GM12872 (cell line): ENCODE data around the gene ATG4B.

Experiments used
- TF ChIP-seq, protein P1 (sequence below): IDR thresholded peaks from 3 replicates; pipeline ENCODE4 v1.5.1; 2011; ENCODE audit warnings: low read depth, mild to moderate bottlenecking, low read length, moderate library complexity; ENCODE audit not compliant: insufficient read depth

The ATG4B gene

DNA sequence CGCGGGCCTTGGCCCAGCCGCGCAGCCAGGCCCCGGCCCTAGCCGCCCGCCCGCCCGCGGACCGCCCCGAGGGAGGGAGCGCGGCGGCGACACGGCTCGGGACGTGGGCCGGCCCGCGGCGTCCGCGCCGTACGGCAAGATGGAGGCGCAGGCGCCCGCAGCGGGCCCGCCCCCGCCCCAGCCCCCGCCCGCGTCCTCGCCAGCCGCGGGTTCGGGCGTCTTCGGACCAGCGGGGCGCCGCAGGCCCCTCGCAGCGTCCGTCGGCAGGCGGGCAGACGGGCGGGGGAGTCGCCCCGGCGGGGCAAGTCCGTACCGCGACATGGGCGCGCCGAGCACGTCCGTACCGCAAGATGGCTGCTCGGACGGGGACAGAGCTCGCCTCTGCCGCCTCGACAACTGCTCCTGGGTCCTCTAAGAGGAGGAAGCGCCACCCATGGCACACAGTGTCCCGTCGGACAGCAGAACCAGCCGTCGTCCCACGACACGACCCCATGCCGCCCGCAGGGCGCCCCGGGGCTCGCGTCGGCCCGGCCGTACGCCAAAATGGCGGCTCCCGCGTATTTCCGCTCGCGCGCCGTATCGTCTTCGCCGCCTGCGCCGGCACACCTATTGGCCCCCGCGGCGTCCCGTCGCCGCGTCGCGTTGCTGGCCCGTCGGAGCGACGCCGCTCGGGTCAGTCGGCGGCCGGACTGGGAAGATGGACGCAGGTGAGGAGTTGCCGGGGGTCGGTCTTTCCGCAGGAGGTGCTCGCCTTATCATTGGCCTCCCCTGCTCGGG is at the start of gene ATG4B, which contains the start of gene THAP4:
ATG4B (plus strand) TSS at position 676 of the 777 bp plus-strand sequence; CDS start at position 698, 22 bp downstream.
THAP4 (minus strand) TSS at position 141 of the 777 bp plus-strand sequence. CDS start 141 bp downstream, outside the sequence.
- TF ChIP-seq, protein P1, sequence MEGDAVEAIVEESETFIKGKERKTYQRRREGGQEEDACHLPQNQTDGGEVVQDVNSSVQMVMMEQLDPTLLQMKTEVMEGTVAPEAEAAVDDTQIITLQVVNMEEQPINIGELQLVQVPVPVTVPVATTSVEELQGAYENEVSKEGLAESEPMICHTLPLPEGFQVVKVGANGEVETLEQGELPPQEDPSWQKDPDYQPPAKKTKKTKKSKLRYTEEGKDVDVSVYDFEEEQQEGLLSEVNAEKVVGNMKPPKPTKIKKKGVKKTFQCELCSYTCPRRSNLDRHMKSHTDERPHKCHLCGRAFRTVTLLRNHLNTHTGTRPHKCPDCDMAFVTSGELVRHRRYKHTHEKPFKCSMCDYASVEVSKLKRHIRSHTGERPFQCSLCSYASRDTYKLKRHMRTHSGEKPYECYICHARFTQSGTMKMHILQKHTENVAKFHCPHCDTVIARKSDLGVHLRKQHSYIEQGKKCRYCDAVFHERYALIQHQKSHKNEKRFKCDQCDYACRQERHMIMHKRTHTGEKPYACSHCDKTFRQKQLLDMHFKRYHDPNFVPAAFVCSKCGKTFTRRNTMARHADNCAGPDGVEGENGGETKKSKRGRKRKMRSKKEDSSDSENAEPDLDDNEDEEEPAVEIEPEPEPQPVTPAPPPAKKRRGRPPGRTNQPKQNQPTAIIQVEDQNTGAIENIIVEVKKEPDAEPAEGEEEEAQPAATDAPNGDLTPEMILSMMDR, result no peak

DNA sequence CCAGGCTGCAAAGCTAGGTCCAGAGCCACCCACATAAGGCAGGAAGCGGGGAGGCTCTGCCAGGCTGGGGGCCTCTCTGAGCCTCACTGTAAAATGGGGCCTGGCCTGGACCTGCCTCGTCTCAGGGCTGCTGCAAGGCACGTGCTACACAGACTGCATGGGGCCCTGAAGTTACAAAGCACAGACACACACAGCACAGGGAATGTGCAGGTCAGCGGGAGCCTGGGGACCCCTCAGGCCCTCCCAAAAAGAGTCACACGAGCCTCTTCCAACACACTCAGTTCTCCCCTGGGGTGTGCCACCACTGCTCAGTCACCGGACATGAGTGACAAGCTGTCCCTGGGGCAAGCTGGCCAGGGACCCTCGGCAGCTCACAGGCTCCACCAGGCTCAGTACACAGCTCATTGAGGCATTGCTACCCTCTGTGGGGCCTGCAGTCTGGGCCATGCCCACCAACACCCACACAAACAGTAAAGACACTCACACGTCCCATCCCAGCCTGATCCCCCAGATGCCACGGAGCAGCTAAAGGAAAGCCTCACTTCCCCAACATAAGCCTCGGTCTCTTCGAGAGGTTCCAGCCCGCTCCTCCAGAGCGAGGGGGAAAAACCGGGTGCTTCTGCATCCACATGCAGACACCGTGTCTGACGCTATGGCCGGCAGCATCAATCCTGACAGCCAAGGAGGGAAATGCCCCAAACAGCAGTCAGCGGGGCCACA is 45.2 kb upstream of the ATG4B start:
- TF ChIP-seq, protein P1, result no peak

DNA sequence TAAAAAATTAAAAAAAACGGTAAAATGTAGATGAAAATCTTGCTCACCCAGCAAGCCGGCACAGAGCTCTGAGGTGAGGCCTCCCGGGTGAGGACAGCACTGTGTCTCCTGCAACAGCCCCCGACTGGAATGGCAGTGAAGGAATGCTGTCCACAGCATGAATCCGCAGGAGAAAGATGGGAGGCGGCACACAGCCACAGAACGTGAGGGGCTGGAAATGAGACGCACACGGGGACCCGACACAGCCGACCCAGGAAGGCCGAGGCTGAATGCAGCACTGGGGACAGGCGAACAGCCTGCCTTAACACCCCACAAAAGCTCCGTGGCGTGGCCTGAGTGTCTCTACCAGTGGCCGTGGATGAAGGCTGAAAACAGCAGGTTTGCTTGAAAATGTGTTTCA is 44.2 kb upstream of the ATG4B start:
- TF ChIP-seq, protein P1, result no peak

DNA sequence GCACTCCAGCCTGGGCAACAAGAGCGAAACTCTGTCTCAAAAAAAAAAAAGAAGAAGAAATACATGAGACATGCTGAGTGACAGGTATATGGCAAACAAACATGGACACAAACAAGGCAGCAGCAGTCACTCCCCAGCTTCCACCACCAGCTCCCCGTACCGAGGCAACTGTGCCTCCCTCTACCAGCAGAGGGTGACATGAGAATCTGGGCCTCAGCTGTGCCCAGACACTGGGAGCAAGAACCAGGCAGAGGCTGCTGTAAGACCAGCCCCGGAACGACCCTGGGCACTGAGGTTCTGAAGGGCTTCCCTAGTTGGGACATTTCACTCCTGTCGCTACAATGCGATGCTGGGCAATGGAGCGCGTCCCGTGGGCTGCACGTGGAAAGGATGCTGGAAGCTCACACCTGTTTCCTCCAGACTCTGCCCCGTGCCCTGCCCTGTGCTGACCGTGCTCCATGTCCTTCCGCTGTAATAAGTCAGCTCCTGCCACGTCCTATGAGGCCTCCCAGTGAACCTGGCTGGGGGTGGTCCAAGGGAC is 41.8 kb upstream of the ATG4B start:
- TF ChIP-seq, protein P1, result peak; percentile 37; the same call in 2 of the 3 replicates

DNA sequence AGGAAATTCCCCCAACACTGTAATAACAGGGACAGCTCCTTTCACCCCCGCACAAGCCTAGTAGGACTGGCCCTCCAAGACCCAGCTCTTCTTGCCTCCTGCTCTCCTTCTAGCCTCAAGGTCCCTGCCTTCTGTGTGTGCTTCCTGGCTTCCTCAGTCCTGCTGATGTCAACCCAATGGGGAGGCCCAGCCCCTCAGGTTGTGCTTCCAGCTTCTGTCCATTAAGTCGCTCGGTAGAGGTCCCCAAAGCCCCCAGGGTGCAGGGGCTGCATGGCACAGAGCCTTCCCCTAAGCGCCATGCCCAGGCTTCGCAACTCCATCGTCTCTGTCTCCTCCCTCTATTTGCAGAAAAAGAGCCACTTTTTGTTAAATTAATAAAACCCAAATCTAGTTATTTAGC is 39.9 kb upstream of the ATG4B start:
- TF ChIP-seq, protein P1, result no peak

DNA sequence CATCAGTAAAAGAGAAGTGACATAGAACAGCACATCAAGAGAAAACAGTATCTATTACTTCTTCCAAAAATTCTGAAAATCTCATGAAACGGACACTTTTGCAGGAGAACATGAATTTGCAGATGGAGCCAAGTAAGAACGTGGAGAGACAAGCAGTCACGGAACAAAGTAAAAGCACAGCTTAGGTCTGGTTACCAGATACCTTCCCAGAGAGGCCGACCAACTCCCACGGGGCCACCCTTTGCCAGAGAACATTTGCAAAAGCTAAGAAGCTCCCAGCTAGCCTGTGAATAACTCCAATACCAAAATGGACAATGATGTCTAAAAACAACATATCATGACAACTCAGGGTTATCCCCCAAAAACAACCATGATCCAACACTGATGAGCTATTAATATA is 39.4 kb upstream of the ATG4B start:
- TF ChIP-seq, protein P1, result no peak

DNA sequence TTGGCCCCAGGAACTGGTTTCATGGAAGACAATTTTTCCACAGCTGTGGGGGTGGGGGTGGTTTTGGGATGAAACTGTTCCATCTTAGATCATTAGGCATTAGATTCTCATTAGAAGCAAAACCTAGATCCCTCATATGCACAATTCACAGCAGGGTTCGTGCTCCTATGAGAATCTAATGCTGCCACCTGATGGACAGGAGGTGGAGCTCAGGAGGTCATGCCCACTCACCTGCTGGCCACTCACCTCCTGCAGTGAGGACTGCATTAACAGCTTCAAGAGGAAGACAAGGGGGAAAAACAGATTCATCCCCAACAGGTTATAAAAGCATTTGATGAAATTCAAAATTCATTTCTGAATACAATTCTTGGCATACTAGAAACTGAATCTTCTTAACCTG is 39.0 kb upstream of the ATG4B start:
- TF ChIP-seq, protein P1, result peak; percentile 27; the same call in 1 of the 3 replicates
